OCI-LY1 (cell line): ENCODE measurements around the gene KPNA5.

Experiments used
- H2AFZ ChIP-seq: fragments of 200-600 bp; sonication (generic), shearing (Covaris generic); 2 replicates; pipeline ENCODE4 v1.6.0; 2014; ENCODE audit warnings: antibody characterized with exemption, mild to moderate bottlenecking, low read length
- H3F3A ChIP-seq: fragments of 200-600 bp; sonication (generic), shearing (Covaris generic); 2 replicates; pipeline ENCODE4 v1.6.0; 2014; ENCODE audit warnings: mild to moderate bottlenecking, antibody characterized with exemption, low read length, moderate library complexity; ENCODE audit not compliant: insufficient read depth
- H3K27ac ChIP-seq: fragments of 200-600 bp; sonication (generic); 2 replicates; pipeline ENCODE4 v1.5.1; 2014; ENCODE audit warnings: low read length, mixed run types, mild to moderate bottlenecking, low read depth; ENCODE audit not compliant: poor library complexity, severe bottlenecking
- H3K27me3 ChIP-seq: fragments of 200-600 bp; sonication (generic); 2 replicates; pipeline ENCODE4 v1.6.0; 2014; ENCODE audit warnings: antibody characterized with exemption, mild to moderate bottlenecking, low read length, moderate library complexity; ENCODE audit not compliant: insufficient read depth
- H3K36me3 ChIP-seq: fragments of 200-600 bp; sonication (generic); 2 replicates; pipeline ENCODE4 v1.6.1; 2014; ENCODE audit warnings: mild to moderate bottlenecking, antibody characterized with exemption, low read length, moderate library complexity, mixed read lengths; ENCODE audit not compliant: insufficient read depth
- H3K4me1 ChIP-seq: fragments of 200-600 bp; sonication (generic); 2 replicates; pipeline ENCODE4 v1.5.1; 2014; ENCODE audit warnings: mild to moderate bottlenecking, low read length, moderate library complexity; ENCODE audit not compliant: insufficient read depth, severe bottlenecking
- H3K4me2 ChIP-seq: fragments of 200-600 bp; sonication (generic), shearing (Covaris generic); 2 replicates; pipeline ENCODE4 v1.6.1; 2014; ENCODE audit warnings: low read length
- H3K4me3 ChIP-seq: fragments of 200-600 bp; sonication (generic); 2 replicates; pipeline ENCODE4 v1.5.1; 2014; ENCODE audit warnings: low read length, low read depth, mild to moderate bottlenecking, mixed read lengths; ENCODE audit not compliant: poor library complexity, severe bottlenecking
- H3K79me2 ChIP-seq: fragments of 200-600 bp; shearing (Covaris generic); 2 replicates; pipeline ENCODE4 v1.6.1; 2016; ENCODE audit warnings: mixed run types, low read length, mixed read lengths; ENCODE audit not compliant: insufficient read depth
- H3K9ac ChIP-seq: fragments of 200-600 bp; sonication (generic), shearing (Covaris generic); 2 replicates; pipeline ENCODE4 v1.6.1; 2014; ENCODE audit warnings: mild to moderate bottlenecking, low read length, mixed read lengths
- H3K9me2 ChIP-seq: fragments of 200-600 bp; sonication (generic), shearing (Covaris generic); 2 replicates; pipeline ENCODE4 v1.6.1; 2014; ENCODE audit warnings: low read depth, mild to moderate bottlenecking, low read length, mixed read lengths
- H3K9me3 ChIP-seq: fragments of 200-600 bp; shearing (Covaris generic); 2 replicates; pipeline ENCODE4 v1.6.1; 2014; ENCODE audit warnings: low read length, mixed read lengths
- H4K20me1 ChIP-seq: fragments of 200-600 bp; sonication (generic), shearing (Covaris generic); 2 replicates; pipeline ENCODE4 v1.6.0; 2016; ENCODE audit warnings: mild to moderate bottlenecking, low read length; ENCODE audit not compliant: insufficient read depth
- EZH2 ChIP-seq: fragments of 200-600 bp; sonication (generic), shearing (Covaris generic); IDR thresholded peaks from 2 replicates; pipeline ENCODE4 v1.8.0; 2017; ENCODE audit warnings: borderline replicate concordance, mixed run types, mild to moderate bottlenecking, antibody characterized with exemption, low read length, moderate library complexity, mixed read lengths
- TF ChIP-seq, protein P1 (sequence below): fragments of 200-600 bp; sonication (generic), shearing (Covaris generic); IDR thresholded peaks from 2 replicates; pipeline ENCODE4 v1.5.1; 2017; ENCODE audit warnings: mild to moderate bottlenecking, antibody characterized with exemption, low read length, moderate library complexity, mixed read lengths

The KPNA5 gene

GRCh38 chr6:116714296-116714695 is 33.3 kb downstream of the KPNA5 start:
- TF ChIP-seq EZH2 = no peak
- TF ChIP-seq, protein P1, sequence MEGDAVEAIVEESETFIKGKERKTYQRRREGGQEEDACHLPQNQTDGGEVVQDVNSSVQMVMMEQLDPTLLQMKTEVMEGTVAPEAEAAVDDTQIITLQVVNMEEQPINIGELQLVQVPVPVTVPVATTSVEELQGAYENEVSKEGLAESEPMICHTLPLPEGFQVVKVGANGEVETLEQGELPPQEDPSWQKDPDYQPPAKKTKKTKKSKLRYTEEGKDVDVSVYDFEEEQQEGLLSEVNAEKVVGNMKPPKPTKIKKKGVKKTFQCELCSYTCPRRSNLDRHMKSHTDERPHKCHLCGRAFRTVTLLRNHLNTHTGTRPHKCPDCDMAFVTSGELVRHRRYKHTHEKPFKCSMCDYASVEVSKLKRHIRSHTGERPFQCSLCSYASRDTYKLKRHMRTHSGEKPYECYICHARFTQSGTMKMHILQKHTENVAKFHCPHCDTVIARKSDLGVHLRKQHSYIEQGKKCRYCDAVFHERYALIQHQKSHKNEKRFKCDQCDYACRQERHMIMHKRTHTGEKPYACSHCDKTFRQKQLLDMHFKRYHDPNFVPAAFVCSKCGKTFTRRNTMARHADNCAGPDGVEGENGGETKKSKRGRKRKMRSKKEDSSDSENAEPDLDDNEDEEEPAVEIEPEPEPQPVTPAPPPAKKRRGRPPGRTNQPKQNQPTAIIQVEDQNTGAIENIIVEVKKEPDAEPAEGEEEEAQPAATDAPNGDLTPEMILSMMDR = no peak
- no peaks in the 10 kb centered on the region for H3K27me3 ChIP-seq
- no peaks in the 10 kb centered on the region for H3F3A ChIP-seq
- no peak overlapping the region for H3K4me3 ChIP-seq
- H3K9ac ChIP-seq = no peak overlapping the region
- H4K20me1 ChIP-seq = no peaks in the 10 kb centered on the region
- H3K4me1 ChIP-seq = no peaks in the 10 kb centered on the region
- H3K9me2 ChIP-seq = no peaks in the 10 kb centered on the region
- H3K4me2 ChIP-seq = no peak overlapping the region
- H3K9me3 ChIP-seq = peaks cover 8% of the 10 kb centered on the region
- peaks cover 63% of the 10 kb centered on the region for H3K36me3 ChIP-seq
- H3K79me2 ChIP-seq = no peaks in the 10 kb centered on the region
- H3K27ac ChIP-seq = no peak overlapping the region
- no peak overlapping the region for H2AFZ ChIP-seq

- Histone ChIP-seq H3K9ac (no peak overlapping the region), H2AFZ (no peak overlapping the region), H4K20me1 (no peaks in the 10 kb centered on the region), H3K9me3 (peaks cover 8% of the 10 kb centered on the region), H3K27me3 (no peaks in the 10 kb centered on the region), H3K79me2 (no peaks in the 10 kb centered on the region), H3K36me3 (peaks cover 63% of the 10 kb centered on the region), H3K27ac (no peak overlapping the region), H3F3A (no peaks in the 10 kb centered on the region), H3K4me1 (no peaks in the 10 kb centered on the region), H3K4me2 (no peak overlapping the region), H3K4me3 (no peak overlapping the region), H3K9me2 (no peaks in the 10 kb centered on the region)
- TF ChIP-seq, protein P1 = no peak
- TF ChIP-seq EZH2 = no peak
Observed at GRCh38 chr6:116714761-116715160, 33.8 kb downstream of the KPNA5 start.

DNA sequence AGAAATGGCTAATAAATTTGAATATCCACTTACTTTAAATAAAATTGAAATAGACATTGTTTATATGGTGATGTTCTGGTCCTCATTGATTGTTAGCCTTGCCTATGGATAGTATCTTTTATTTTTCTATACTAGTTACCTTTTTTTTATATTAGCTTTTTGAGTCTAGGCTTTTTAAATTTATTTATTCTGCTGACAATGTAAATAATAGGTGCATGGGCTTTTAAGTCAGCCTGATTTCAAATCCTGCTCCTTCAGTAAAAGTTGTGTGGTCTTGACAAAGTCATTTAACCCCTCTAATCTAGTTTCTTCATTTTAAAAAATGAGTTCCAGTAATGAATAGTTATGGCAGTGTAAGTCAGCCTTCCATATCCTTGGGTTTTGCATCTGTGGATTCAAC is 45.9 kb downstream of the KPNA5 start:
- Histone ChIP-seq H3K9me3 (no peaks in the 10 kb centered on the region), H3F3A (no peaks in the 10 kb centered on the region), H3K79me2 (no peaks in the 10 kb centered on the region), H3K9me2 (no peaks in the 10 kb centered on the region), H3K4me1 (no peaks in the 10 kb centered on the region), H3K4me3 (no peak overlapping the region), H3K9ac (no peak overlapping the region), H3K27ac (no peak overlapping the region), H2AFZ (no peak overlapping the region), H3K27me3 (no peaks in the 10 kb centered on the region), H3K4me2 (no peak overlapping the region), H4K20me1 (no peaks in the 10 kb centered on the region), H3K36me3 (peaks cover 56% of the 10 kb centered on the region)
- TF ChIP-seq, protein P1 = no peak
- TF ChIP-seq EZH2 = no peak
